ENCODE measurements around the gene WWOX.
"Not testable (repeated sequence)": the region's sequence is repeated elsewhere in the genome, so short reads cannot be mapped to it uniquely, and the experiment has no call there.

The WWOX gene

DNA sequence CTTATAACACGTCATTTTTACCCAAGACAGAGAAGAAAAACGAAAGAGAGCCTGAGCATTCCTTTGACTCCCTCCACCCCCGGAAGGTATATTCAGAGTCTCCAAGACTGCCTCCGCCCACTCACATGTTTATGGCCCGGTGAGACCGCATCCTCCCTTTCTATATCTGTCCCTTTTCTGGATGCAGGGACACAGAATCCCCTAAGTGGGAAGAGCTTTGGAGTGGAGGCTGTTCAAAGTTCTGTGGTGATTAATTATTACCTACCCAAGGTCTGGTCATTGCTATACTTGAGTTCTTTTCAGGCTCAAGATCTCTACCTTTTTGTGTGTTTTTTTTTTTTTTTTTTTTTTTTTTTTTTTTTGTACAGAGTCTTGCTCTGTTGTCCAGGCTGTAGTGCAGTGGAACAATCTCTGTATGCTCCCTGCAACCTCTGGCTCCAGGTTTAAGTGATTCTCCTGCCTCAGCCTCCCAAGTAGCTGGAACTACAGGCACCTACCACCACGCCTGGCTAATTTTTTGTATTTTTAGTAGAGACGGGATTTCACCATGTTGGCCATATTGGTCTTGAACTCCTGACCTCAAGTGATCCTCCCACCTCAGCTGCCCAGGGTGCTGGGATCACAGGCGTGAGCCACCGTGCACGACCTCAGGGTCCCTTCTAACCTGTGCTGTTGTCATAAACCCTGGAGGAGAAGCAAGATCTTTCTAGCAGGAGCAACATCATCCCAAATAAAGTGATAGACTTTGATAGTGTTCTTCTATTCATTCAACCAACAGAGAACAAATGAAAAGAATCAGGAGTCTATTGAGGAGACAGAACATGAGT lies 407.1 kb downstream of the WWOX start:
- no peak for DNase-seq (ENCODE audit: low read depth)
- no peak for TF ChIP-seq POLR2A (IDR thresholded peaks at IDR 0.05; ENCODE audit: extremely low read depth, insufficient read length)
- TF ChIP-seq, protein P1, sequence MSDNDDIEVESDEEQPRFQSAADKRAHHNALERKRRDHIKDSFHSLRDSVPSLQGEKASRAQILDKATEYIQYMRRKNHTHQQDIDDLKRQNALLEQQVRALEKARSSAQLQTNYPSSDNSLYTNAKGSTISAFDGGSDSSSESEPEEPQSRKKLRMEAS (IDR thresholded peaks at IDR 0.05; ENCODE audit: low read depth, low read length), result no peak
- TF ChIP-seq, protein P2, sequence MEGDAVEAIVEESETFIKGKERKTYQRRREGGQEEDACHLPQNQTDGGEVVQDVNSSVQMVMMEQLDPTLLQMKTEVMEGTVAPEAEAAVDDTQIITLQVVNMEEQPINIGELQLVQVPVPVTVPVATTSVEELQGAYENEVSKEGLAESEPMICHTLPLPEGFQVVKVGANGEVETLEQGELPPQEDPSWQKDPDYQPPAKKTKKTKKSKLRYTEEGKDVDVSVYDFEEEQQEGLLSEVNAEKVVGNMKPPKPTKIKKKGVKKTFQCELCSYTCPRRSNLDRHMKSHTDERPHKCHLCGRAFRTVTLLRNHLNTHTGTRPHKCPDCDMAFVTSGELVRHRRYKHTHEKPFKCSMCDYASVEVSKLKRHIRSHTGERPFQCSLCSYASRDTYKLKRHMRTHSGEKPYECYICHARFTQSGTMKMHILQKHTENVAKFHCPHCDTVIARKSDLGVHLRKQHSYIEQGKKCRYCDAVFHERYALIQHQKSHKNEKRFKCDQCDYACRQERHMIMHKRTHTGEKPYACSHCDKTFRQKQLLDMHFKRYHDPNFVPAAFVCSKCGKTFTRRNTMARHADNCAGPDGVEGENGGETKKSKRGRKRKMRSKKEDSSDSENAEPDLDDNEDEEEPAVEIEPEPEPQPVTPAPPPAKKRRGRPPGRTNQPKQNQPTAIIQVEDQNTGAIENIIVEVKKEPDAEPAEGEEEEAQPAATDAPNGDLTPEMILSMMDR (IDR thresholded peaks at IDR 0.05; ENCODE audit: low read depth, low read length), result no peak
- TF ChIP-seq MYC (IDR thresholded peaks at IDR 0.05; ENCODE audit: low read depth, low read length), result no peak
- no peak overlapping the region for H3K4me3 ChIP-seq (ENCODE audit: low read depth, low read length)

DNA sequence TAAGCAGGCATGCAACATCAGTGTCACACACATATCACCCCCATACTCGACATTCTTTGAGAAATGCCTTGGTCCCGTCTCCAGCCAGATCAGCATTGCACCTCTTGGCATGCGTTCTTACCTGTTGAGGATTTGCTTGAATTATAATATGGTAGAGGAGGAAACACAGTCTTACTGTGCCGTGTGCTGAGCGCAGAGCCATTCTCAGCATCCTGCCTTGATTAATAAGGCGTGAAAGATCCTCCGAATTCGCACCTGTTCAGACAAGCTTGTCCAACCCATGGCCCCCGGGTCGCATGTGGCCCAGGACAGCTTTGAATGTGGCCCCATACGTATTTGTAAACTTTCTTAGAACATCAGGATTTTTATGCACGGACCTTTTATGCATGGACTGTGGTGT lies 408.1 kb downstream of the WWOX start:
- H3K4me3 ChIP-seq (ENCODE audit: low read depth, low read length), result no peak overlapping the region
- TF ChIP-seq, protein P1 (IDR thresholded peaks at IDR 0.05; ENCODE audit: low read depth, low read length), result no peak
- TF ChIP-seq, protein P2 (IDR thresholded peaks at IDR 0.05; ENCODE audit: low read depth, low read length), result no peak
- no peak for TF ChIP-seq MYC (IDR thresholded peaks at IDR 0.05; ENCODE audit: low read depth, low read length)
- TF ChIP-seq POLR2A (IDR thresholded peaks at IDR 0.05; ENCODE audit: extremely low read depth, insufficient read length), result no peak
- DNase-seq (ENCODE audit: low read depth), result no peak

DNA sequence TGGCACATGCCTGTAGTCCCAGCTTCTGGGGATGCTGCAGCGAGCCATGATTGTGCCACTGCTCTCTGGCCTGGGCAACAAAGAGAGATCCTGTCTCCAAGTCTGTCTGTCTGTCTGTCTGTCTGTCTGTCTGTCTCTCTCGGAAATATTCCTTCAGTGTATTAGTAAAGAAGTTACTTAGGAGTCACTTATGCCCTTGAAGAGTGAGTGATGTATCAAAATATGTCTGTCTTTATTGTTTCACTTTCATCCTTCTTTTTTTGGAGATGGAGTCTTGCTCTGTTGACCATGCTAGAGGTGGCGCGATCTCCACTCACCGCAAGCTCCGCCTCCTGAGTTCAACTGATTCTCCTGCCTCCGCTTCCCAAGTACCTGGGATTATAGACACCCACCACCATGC lies 410.5 kb downstream of the WWOX start:
- TF ChIP-seq, protein P2 (IDR thresholded peaks at IDR 0.05; ENCODE audit: low read depth, low read length), result no peak
- TF ChIP-seq, protein P1 (IDR thresholded peaks at IDR 0.05; ENCODE audit: low read depth, low read length), result no peak
- TF ChIP-seq MYC (IDR thresholded peaks at IDR 0.05; ENCODE audit: low read depth, low read length) (no peak), POLR2A (IDR thresholded peaks at IDR 0.05; ENCODE audit: extremely low read depth, insufficient read length) (no peak)
- DNase-seq (ENCODE audit: low read depth), result no peak
- H3K4me3 ChIP-seq (ENCODE audit: low read depth, low read length), result no peak overlapping the region

DNA sequence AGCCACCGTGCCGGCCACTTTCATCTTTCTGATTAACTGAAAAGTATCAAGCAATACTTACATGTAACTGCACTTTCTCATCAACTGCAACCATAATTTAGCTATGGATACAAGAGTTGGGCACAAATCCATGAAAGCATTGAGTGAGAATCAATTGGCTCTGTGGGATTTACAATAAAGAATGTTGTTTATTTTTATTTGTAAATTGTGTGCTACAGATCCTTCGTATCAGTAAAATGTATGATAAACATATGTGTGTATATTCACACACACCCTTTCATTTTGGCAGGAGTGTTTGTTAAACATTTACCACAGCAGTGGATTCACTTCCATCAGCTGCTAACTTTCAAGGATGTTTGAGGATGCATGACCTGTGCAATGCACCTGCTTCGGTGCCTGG lies 411.0 kb downstream of the WWOX start:
- TF ChIP-seq MYC (IDR thresholded peaks at IDR 0.05; ENCODE audit: low read depth, low read length) (no peak), POLR2A (IDR thresholded peaks at IDR 0.05; ENCODE audit: extremely low read depth, insufficient read length) (no peak)
- TF ChIP-seq, protein P2 (IDR thresholded peaks at IDR 0.05; ENCODE audit: low read depth, low read length), result no peak
- TF ChIP-seq, protein P1 (IDR thresholded peaks at IDR 0.05; ENCODE audit: low read depth, low read length), result no peak
- no peak overlapping the region for H3K4me3 ChIP-seq (ENCODE audit: low read depth, low read length)
- DNase-seq (ENCODE audit: low read depth), result no peak

DNA sequence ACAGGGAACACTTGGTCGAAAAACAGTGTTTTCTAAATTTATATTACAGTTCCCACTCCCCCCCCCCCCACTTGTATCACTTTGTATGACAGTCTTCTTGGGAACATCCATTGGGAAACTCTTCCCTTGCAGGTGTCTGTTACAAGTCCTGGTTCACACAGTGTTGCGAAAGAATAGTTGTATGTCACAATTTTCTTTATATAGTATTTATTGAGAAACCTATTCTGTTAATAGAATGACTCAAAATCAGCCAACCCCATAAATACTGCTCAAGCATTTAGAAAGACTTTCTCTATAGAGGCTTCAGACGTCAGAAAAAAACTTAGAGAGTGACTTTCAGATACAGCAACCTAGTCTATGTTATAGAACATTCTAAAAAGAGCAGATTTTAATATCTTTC lies 414.4 kb downstream of the WWOX start:
- DNase-seq (ENCODE audit: low read depth), result peak; percentile 48
- no peak overlapping the region for H3K4me3 ChIP-seq (ENCODE audit: low read depth, low read length)
- TF ChIP-seq, protein P2 (IDR thresholded peaks at IDR 0.05; ENCODE audit: low read depth, low read length), result no peak
- TF ChIP-seq POLR2A (IDR thresholded peaks at IDR 0.05; ENCODE audit: extremely low read depth, insufficient read length) (no peak), MYC (IDR thresholded peaks at IDR 0.05; ENCODE audit: low read depth, low read length) (no peak)
- TF ChIP-seq, protein P1 (IDR thresholded peaks at IDR 0.05; ENCODE audit: low read depth, low read length), result no peak

DNA sequence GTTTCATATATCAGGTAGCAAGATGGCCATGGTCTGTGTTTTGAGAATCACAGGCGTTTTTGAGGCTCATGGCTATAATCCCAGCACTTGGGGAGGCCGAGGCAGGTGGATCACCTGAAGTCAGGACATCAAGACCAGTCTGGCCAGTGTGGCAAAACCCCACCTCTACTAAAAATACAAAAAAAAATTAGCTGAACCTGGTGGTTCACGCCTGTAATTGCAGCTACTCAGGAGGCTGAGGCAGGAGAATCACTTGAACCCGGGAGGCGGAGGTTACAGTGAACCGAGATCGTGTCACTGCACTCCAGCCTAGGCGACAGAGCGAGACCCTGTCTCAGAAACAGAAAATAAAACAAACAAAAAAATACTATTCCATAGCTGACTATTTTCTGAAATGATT lies 415.4 kb downstream of the WWOX start:
- DNase-seq (ENCODE audit: low read depth); H3K4me3 ChIP-seq (ENCODE audit: low read depth, low read length): not testable (repeated sequence)

Measured in NB4 (cell line).